DND-41 (cell line): Measurements from ENCODE around the gene PSMB10.

Source experiments
- EZH2 ChIP-seq: IDR thresholded peaks from 3 replicates; pipeline ENCODE4 v1.6.1; 2012; ENCODE audit warnings: borderline replicate concordance, low read depth, mild to moderate bottlenecking, moderate library complexity, low read length, inconsistent platforms; ENCODE audit not compliant: severe bottlenecking
- TF ChIP-seq, protein P1 (sequence below): IDR thresholded peaks from 2 replicates; pipeline ENCODE4 v1.5.1; 2012; ENCODE audit warnings: borderline replicate concordance, low read length, moderate library complexity, mild to moderate bottlenecking; ENCODE audit not compliant: poor library complexity, severe bottlenecking; ENCODE audit errors: extremely low read depth

DNA sequence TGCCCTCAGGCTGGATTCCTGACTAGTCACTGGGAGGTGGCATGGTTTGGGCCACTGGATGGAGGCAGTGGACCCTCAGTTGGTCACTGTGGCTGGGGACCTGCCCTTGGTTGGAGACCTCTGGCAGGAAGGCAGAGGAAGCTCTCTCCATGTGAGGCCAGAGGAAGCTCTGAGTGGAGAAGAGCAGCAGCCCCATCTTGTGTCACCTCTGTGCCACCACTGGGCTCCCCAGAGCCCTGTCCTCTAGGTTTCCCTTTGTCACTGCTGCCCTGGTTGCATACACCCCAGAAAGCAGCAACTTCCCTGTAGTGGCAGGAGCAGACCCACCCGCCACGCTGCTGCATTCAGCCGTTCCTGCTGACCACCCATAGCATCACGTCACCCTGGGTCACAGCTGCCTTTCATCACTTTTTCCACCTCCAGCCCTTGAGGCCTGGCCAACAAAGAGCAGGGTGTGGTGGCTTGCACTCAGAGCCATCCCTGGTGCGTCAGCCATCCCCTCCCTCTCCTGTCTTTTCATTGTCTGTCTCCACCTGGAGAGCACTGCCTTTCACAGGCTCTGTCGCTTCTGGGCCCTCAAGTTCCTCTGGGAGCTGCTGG lies 16.9 kb downstream of the PSMB10 start:
- TF ChIP-seq, protein P1, sequence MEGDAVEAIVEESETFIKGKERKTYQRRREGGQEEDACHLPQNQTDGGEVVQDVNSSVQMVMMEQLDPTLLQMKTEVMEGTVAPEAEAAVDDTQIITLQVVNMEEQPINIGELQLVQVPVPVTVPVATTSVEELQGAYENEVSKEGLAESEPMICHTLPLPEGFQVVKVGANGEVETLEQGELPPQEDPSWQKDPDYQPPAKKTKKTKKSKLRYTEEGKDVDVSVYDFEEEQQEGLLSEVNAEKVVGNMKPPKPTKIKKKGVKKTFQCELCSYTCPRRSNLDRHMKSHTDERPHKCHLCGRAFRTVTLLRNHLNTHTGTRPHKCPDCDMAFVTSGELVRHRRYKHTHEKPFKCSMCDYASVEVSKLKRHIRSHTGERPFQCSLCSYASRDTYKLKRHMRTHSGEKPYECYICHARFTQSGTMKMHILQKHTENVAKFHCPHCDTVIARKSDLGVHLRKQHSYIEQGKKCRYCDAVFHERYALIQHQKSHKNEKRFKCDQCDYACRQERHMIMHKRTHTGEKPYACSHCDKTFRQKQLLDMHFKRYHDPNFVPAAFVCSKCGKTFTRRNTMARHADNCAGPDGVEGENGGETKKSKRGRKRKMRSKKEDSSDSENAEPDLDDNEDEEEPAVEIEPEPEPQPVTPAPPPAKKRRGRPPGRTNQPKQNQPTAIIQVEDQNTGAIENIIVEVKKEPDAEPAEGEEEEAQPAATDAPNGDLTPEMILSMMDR, result peak; percentile 34
- TF ChIP-seq EZH2, result no peak
